Spleen (tissue), 7 donors: Measurements from ENCODE around the gene GAREM1.

Source experiments
- CTCF ChIP-seq, 11 experiments: fragments of 200-600 bp in 7 of 11; fragments of 450-650 bp in 4 of 11; sonication (generic) in 4 of 11; IDR thresholded peaks in 8 of 11; conservative IDR thresholded peaks in 3 of 11; 1 replicate in 7 of 11; 2 replicates in 4 of 11; pipeline versions ENCODE4 v1.4.0 to v1.8.0; 2016 to 2021; ENCODE audit warnings: antibody characterized with exemption in 11 of 11, inconsistent platforms in 4 of 11, mild to moderate bottlenecking in 1 of 11
- POLR2A ChIP-seq, 3 donors: fragments of 450-650 bp; IDR thresholded peaks; one replicate each; pipeline ENCODE4 v1.5.1; 2017; ENCODE audit warnings: antibody characterized with exemption in 3 of 3, mild to moderate bottlenecking in 1 of 3
- POLR2AphosphoS5 ChIP-seq, 3 donors: sonication (generic); formaldehyde crosslinking; IDR thresholded peaks; one replicate each; pipeline ENCODE4 v1.5.1; 2017; ENCODE audit warnings: antibody characterized with exemption in 3 of 3
- donor health status: DM: no; HTN: no; CAD: no; lungs with moderate emphysema.
- donor health status: DM: no; HTN: no; CAD: no.
- donor health status: DM: no; HTN: no; CAD: no.

GRCh38 chr18:32271672-32272208 lies 198.9 kb downstream of the GAREM1 start:
- TF ChIP-seq CTCF (IDR thresholded peaks at IDR 0.05 in 8 of 11, conservative IDR thresholded peaks at IDR 0.05 in 3 of 11): peak in 7 of 11 experiments; percentile 26 to 51 (median 39)
- no peak for TF ChIP-seq POLR2A (IDR thresholded peaks at IDR 0.05)
- TF ChIP-seq POLR2AphosphoS5 (IDR thresholded peaks at IDR 0.05): no peak
